ENCODE measurements around the gene KRT31.

The KRT31 gene

DNA sequence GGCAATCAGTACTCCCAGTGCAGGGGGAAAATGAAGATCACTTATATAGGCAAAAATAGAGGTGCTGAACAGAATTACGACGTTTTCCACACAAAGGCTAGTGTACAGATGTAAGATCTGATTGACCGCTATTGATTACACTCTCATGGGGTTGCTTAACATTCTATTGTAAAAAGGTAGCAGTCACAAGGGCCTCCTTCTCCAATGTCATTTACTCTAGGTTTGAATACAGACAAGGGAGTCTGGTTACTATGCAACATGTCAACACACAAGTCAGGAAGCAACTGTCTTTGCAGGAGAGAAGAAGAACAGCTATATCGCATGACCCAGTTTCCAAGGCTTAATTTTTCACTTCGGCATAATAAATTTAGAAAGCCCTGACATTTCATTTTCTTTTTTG lies 19.1 kb upstream of the KRT31 start:
- no peak for TF ChIP-seq ZFX (IDR thresholded peaks at IDR 0.05)
- H3K27ac ChIP-seq: no peak overlapping the region

DNA sequence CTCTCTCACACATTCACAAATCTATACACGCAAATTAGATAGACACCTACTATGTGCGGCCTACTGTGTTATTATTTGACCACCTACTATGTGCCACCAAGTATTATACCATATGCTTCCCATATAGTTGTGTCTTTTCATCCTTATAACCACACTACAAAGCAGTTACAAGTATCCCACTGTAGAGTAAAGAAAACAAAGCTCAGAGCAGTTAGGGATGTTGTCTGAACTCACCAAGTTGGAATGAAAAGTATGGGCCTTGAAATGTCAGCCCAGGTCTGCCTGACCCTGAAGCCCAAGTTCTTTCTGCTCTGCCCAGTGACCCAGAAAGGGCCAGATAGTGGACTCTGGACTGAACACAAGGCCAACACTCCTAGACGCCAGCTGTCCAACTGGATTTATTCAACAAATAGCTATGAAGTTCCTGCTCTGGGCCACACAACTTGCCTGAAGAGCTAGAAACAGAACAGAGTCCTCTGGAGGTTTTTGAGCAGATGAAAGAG lies 18.5 kb upstream of the KRT31 start:
- no peak for TF ChIP-seq ZFX (IDR thresholded peaks at IDR 0.05)
- no peak overlapping the region for H3K27ac ChIP-seq

DNA sequence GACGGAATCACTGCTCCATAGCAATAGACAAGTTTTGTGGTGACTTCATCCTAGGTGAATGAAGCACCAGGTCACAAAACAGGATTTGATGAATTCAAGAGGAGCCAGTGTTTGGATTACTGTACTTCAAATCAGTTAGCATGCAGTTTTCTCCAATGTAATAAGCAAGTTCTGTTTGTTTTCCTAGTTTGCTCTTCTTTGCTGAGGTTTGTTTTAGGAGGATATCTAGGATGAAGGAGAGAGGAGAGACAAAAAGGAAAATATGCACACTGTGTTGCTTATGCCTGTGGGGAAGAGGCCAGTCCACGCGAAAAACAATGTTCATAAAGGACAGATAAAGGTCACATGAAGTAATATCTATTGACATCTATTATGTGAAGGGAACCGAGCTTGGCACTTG lies 18.0 kb upstream of the KRT31 start:
- no peak for TF ChIP-seq ZFX (IDR thresholded peaks at IDR 0.05)
- TF ChIP-seq, protein P1, sequence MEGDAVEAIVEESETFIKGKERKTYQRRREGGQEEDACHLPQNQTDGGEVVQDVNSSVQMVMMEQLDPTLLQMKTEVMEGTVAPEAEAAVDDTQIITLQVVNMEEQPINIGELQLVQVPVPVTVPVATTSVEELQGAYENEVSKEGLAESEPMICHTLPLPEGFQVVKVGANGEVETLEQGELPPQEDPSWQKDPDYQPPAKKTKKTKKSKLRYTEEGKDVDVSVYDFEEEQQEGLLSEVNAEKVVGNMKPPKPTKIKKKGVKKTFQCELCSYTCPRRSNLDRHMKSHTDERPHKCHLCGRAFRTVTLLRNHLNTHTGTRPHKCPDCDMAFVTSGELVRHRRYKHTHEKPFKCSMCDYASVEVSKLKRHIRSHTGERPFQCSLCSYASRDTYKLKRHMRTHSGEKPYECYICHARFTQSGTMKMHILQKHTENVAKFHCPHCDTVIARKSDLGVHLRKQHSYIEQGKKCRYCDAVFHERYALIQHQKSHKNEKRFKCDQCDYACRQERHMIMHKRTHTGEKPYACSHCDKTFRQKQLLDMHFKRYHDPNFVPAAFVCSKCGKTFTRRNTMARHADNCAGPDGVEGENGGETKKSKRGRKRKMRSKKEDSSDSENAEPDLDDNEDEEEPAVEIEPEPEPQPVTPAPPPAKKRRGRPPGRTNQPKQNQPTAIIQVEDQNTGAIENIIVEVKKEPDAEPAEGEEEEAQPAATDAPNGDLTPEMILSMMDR (conservative IDR thresholded peaks at IDR 0.05): no peak
- no peak overlapping the region for H3K27ac ChIP-seq

DNA sequence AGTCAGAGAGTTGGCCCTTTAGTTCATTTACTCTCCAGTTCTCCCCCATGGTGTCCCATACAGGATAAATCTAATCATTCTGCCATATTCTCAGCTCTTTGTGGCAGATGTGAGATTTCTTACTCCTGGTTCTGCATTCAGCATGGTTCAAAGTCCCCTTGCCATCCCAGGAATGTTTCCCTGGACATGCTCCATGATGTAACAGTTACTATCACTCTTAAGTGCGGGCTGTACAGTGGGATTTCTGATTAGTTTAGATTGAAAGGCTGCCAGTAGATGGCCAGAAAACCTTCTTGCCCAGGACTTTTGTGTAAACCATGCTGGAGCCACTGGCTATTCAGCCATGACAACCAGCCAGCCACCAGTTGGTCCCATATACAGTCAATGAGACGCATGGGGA lies 16.6 kb upstream of the KRT31 start:
- no peak for TF ChIP-seq ZFX (IDR thresholded peaks at IDR 0.05)
- TF ChIP-seq, protein P1 (conservative IDR thresholded peaks at IDR 0.05): no peak
- no peak overlapping the region for H3K27ac ChIP-seq

DNA sequence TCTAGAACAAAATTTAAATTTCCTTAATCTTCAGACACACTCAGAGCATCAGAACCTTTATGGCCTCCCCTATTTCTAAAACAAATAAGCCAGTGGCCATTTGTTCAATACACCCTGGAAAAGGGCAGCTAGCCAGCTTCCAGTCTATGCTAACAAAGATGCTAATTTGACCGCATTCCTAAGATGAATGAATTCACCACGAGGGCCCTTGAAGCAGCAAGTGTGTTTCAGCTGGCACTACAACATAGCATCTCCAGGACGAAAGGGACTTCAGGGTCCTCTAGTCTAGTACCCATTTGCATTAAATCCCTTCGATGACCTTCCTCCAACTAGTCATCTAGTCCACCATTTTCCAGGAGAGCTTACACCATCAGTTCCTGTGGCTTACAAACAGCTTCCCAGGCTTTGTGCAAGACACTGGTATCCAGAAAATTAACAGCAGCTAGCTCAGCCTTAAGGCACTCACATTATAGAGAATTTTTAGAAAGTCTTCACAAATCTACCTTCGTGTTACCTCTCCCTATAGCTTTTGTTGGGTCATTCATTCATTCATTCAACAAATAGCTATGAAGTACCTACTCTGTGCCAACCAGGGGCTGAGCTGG lies 16.0 kb upstream of the KRT31 start:
- no peak overlapping the region for H3K27ac ChIP-seq
- TF ChIP-seq, protein P1 (conservative IDR thresholded peaks at IDR 0.05): no peak
- TF ChIP-seq ZFX (IDR thresholded peaks at IDR 0.05): no peak

DNA sequence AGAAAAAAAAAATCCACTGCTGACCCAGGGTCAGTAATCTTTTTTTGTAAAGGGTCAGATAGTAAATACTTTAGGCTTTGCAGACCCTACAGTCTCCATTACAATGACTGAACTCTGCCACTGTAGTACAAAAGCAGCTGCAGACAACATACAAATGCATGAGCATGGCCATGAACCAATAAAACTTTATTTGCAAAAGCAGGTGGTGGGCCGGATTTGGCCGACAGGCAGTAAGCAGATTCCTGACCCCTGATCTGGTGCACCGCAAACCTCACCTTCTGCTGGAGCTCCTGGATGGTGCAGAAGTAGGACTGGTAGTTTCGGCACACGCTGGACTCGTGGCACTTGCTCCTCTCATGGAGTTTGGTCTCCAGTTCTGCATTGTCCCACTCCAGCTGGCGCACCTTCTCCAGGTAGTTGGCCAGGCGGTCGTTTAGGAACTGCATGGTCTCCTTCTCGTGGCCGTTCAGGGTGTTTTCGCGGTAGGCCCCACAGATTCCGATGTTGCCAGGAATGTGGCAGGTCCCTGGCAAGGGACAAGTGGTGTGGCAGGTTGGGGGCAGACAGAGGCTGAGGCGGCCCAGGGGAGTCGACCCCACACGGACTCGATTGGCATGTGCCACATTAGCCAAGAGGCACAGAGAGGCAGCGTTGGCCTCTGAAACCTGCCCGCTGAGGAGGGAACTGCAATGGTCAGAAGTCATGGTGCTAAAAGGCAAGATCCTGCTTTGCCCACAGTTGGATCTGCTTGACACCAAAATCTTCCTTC lies 13.8 kb upstream of the KRT31 start:
- TF ChIP-seq ZFX (IDR thresholded peaks at IDR 0.05): no peak
- TF ChIP-seq, protein P1 (conservative IDR thresholded peaks at IDR 0.05): no peak
- H3K27ac ChIP-seq: no peak overlapping the region

DNA sequence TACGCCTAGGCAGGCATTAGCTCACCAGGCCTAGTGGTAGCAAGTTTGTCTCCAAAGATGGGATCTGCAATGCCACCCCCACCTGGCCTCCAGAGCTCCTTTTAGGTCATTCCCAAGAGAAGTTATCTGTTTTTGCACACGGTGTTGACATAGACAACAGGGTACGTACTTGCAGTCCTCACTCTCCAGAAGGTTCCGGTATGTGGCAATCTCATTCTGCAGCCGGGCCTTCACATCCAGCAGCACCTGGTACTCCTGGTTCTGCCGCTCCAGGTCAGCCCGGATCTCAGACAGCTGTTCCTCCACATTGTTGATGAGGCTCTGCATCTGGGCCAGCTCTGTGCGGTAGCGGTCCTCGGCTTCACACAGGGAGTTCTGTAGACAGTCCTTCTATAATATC lies 9.8 kb upstream of the KRT31 start:
- no peak overlapping the region for H3K27ac ChIP-seq
- TF ChIP-seq ZFX (IDR thresholded peaks at IDR 0.05): no peak
- TF ChIP-seq, protein P1 (conservative IDR thresholded peaks at IDR 0.05): no peak

DNA sequence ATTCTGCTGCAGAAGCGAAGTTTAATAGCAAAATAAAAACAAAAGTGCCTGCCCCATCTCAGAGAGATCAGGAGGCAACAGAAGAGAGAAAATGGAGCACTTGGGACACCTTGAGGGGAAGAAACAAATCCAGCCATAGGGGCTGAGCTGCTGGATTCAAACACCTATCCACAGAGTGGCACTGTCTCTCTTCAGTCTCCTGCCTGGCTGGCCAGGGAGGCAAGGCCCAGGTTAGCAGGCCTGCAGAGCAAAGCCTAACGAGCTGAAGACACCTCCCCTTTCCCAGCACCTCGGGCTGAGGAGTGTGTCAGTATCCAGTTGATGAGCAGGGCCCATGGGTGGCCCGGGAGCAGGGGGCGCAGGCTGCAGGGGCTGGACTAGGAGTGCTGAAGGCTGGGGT lies 8.8 kb upstream of the KRT31 start:
- no peak overlapping the region for H3K27ac ChIP-seq
- TF ChIP-seq, protein P1 (conservative IDR thresholded peaks at IDR 0.05): no peak
- no peak for TF ChIP-seq ZFX (IDR thresholded peaks at IDR 0.05)
